ENCODE data around the gene ICE2.
"Not testable (repeated sequence)": the region's sequence is repeated elsewhere in the genome, so short reads cannot be mapped to it uniquely, and the experiment has no call there.

The ICE2 gene

GRCh38 chr15:60442763-60443162 lies 36.2 kb downstream of the ICE2 start:
- DNase-seq, result no peak

GRCh38 chr15:60442031-60442650 lies 36.8 kb downstream of the ICE2 start:
- DNase-seq, result no peak

DNA sequence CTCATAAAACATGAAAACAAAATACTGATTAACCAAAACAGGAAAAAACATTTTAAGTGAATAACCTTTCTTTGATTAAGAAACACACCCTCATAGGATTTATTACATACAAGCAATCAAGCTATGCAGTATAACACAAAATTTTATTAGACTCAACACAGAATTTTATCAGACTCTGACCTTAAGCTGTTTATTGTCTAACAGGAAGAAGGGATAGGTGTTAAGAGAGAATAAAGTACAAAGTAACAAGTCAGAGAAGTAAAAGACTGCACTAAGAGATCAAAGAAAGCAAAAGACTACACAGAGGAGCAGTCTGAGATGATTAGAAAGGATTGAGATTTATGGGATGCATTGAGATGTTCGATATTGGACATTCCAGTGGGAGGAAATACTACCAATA lies 37.6 kb downstream of the ICE2 start:
- DNase-seq, result no peak

GRCh38 chr15:60438646-60439045 lies 40.3 kb downstream of the ICE2 start:
- DNase-seq, result no peak

GRCh38 chr15:60428935-60429334 lies 50.0 kb downstream of the ICE2 start:
- DNase-seq, result no peak

- DNase-seq, result no peak
Measured at GRCh38 chr15:60426870-60427508, 52.0 kb downstream of the ICE2 start.

- DNase-seq, result no peak
Measured at GRCh38 chr15:60425461-60425860, 53.5 kb downstream of the ICE2 start.

DNA sequence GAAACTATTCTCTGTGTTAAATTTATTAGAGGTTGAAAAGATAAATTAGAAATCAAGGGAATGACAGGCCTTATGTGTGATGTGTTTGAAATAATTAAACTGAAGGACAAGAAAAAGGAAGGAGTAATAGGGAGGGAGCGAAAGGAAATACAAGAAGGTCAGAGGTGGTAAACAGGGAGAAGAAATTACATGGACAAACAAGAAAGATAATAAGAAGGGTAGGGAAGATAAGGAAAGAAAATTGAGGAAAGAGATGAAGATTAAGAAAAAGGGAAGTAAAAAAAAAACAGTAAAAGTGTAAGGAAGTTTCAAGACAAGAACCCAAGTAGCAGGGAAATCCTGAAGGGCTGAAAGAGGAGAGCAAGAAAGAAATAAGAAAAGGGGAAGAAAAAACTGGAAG lies 54.9 kb downstream of the ICE2 start:
- no peak for DNase-seq

DNA sequence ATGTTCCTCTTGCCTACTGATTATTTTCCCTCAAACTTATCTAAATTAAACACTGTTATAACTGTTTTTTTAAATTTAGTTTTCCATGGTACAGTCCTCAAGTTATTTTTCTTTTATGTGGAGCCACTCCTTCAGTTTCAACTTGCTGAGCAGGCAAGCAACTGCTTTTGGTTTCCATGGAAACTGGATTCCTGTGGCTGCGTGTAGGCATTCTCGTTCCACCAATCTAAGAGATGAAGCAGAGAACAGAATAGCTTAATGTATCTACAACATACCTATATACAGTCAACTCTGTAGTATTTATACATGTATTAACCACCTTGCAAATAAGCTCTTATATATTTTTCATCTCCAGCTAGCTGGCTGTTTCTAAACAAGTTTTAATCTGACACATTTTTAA lies 55.4 kb downstream of the ICE2 start:
- no peak for DNase-seq

GRCh38 chr15:60421544-60421943 lies 57.4 kb downstream of the ICE2 start:
- DNase-seq, result no peak

DNA sequence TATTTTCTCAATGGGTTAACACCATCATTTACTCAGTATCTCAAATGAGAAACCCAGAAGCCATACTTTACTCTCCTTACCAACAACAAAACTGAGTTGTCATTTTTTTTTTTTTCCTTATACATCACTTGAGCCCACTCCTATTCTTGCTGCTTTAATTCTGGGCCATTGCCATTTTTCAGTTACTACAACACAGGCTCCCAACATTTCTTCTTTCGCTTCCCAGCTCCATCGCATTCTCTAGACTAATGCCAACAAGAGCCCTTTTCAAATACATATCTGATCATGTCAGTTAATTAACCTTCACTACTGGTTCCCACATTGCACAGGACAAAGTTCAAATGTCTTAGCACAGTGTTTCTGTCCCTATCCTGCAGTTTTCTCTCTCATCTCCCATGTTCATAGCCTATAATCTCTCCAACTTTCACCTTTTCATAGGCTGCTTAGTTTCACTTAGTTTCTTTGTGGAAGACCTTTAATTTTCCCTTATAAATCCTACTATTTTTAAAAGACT lies 58.7 kb downstream of the ICE2 start:
- DNase-seq, result no peak

DNA sequence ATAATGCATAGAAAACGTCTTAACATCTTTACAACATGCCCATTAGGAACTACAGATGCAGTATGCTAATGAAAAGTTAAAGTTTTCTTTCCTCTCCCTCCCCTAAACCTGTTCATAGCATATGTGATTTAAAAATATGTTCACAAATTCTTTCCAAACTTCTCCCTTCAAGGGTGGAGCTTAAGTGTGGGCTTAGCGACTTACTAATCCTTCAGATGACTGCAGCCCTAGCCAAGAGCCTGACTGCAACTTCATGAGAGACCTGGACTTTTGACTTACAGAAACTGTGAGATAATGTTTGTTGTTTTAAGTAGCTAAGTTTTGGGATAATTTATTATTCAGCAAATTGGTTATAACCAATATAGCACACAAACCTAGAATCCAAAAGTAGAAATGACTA lies 59.2 kb downstream of the ICE2 start:
- DNase-seq, result no peak

GRCh38 chr15:60418096-60418495 lies 60.8 kb downstream of the ICE2 start:
- DNase-seq, result no peak

DNA sequence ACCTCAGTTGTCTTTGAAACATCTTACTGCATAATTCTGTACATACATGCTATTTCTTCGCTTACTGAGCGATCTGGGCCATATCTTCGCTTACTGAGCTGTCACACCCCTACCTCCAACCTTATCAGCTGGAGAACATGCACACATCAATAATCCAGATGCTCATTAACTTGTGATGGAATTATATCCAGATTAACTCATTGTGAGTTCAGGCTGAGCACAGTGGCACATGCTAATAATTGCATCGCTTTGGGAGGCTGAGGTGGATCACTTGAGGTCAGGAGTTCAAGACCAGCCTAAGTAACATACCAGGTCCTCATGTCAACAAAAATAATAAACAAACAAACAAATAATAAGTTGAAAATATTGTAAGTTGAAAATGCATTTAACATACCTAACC lies 61.8 kb downstream of the ICE2 start:
- DNase-seq, result no peak

DNA sequence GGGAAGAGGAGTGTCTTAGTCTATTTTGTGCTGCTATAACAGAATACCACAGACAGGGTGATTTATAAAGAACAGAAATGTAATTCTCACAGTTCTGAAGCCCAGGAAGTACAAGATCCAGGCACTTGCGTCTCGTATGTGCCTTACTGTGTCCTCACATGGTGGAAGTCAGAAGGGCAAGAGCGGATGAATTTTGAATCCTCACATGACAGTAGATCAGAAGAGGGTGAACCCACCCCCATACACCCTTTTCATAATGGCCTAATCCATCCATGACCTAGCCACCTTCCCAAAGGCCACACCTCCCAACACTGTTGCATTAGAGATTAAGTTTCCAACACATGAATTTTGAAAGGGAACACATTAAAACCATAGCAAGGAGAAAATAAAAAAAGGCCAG lies 62.5 kb downstream of the ICE2 start:
- no peak for DNase-seq

- no peak for DNase-seq
Measured at GRCh38 chr15:60414016-60414682, 64.8 kb downstream of the ICE2 start.

GRCh38 chr15:60413231-60413824 lies 65.6 kb downstream of the ICE2 start:
- no peak for DNase-seq

DNA sequence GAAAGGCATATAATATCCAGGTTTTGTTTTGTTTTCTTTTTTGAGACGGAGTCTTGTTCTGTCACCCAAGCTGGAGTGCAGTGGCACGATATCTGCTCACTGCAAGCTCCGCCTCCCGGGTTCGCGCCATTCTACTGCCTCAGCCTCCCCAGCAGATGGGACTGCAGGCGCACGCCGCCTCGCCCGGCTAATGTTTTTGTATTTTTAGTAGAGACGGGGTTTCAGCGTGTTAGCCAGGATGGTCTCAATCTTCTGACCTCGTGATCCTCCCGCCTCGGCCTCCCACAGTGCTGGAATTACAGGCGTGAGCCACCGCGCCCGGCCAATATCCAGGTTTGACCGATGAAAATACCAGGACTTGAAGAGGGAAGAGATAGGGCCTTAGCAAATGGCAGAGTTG lies 66.1 kb downstream of the ICE2 start:
- not testable (repeated sequence) for DNase-seq

GRCh38 chr15:60411774-60412425 lies 67.0 kb downstream of the ICE2 start:
- DNase-seq, result no peak

DNA sequence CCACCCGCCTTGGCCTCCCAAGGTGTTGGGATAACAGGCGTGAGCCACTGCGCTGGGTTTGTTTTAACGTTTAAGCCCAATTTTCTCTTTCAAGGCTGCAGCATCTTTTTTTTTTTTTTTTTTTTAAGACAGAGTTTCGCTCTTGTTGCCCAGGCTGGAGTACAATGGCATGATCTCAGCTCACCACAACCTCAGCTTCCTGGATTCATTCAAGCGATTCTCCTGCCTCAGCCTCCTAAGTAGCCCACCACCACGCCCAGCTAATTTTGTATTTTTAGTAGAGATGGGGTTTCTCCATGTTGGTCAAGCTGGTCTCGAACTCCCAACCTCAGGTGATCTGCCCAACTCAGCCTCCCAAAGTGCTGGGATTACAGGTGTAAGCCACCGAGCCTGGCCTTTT lies 68.6 kb downstream of the ICE2 start:
- DNase-seq, result not testable (repeated sequence)

DNA sequence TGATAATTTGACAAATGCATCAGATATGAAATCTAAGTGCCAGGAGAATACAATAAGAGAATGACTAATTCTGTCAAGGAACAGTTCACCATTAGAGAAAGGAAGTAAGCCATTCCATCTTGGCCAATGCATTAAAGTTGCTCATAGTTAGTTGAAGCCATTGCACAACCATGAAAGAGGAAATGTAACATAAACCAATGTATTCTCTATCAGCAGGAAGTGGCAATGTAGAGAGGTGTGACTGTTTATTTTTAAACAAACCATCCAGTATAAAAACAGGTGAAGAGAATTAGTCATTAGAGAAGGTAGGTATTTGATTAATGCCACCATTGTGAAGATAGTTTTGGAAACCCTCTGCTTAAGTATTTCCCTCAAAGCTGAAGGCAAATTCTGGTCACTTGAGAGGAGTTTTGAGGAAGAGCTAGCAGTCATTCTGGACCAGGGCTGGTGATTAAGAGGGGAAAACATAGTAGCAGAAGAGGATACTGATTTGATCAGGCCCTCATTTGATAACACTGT lies 70.4 kb downstream of the ICE2 start:
- no peak for DNase-seq

DNA sequence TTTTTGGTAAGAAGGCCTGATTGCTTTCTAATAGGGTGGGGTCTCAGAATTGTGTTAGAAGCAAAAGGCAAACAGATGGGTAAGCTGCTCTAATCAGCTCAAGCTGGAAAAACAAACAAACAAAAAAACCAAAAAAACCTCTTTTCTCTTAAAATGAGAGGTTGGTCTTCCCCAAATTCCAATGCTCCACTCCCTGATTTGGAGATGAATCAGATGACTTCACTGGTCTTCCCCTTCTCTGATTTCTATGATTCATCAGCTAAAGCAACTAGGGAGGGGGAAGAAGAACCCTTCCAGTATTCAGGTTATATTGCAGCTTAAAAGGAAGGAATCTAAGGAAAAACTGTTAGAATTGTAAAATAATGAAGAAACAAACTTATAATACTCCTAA lies 71.5 kb downstream of the ICE2 start:
- no peak for DNase-seq
